IPS DF 4.7 (cell line): Measurements from ENCODE around the gene TNFAIP8L2.

Experiments
- DNase-seq: peaks from one replicate; pipeline ENCODE4 v3.0.0-alpha.2; 2013; ENCODE audit warnings: low spot score; ENCODE audit errors: extremely low read depth

The TNFAIP8L2 gene

DNA sequence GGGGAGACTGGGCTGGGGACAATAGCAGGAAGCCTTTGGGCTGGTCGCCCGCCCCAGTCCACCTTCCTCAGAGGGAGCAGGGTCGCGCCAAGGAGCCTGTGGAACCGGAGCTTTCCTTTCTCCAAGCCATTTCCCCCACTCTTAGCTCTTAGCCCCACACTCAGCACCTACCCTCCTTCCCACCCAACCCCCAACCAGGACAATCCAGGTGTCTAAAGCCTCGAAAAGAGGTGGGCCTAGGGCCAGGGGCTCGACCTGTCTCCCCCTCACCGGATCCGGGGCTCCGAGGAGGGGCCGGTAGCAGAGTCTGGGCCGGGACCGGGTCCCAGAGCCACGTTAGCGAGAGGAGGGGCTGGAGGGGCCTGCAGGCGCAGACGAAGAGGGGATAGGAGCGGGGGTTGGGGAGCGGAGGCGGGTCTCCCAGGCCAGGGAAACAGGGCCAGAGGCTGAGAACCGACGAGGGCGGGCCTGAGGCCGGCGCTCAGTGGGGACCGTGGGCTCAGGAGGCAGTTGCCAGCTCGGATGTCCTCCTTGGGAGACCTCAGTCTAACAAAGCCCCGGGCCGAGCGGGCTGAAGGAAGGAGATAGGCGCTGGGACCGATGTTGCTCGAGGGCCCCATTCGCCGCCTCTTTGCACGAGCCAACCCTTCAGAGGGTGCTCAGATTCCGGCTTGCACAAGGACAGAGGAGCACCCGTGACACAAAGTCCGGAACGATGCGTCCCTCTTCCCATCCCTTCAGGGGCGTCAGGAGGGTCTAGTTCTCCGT is 11.0 kb upstream of the TNFAIP8L2 start:
- no peak for DNase-seq

DNA sequence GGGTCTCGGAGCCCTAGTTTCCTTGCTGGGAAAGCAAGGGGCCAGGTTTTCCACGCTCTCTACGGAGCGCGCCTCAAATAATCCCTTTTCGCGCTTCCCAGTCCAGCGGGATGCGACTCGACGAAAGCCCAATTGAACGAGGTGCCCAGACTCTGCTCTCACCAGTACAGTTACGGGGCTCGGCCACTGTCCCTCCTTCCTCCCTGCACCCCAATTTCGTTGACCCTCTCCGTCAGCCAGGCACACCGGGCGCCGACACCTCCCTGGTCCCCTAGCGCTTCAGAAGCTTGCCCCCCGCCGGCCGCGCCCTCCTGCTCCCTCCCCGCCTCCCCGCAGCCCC is 10.4 kb upstream of the TNFAIP8L2 start:
- DNase-seq = no peak

DNA sequence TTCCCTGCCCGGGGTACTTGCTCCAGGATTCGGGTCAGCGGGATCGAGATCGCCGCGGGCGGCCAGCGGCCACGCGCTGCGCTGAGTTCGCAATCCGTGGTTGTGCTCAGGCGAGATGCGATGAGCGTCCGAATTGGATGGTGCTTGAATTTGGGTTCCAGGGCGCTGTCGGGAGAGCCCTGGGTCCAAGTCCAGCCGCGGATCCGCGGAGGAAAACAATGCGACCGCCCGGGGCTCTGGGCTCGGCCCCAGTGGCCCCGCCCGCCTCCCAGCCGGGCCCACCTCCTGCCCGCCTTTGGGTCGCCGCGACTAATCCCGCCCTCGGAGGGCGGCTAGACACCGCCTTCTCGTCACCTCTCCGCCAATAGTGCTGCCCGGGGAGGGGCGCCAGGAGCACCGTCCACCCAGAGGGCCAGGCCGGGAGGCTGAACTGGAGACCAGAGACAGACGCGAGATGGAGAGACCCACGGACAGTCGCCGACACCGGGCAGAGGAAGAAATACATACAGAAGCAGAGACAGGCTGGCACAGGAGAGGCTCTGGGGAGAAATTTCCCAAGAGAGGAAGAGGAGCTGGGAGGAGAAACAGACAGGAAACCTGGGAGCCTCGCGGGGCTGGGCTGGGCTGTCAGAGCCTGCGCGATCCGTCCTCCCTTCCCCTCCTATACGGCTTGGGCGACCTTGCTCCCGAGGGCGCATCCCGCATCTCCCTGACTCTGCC is 9.9 kb upstream of the TNFAIP8L2 start, which contains the start of gene SEMA6C:
SEMA6C (minus strand) TSS at position 220 of the 720 bp plus-strand sequence. CDS start 4,010 bp downstream, outside the sequence.
- DNase-seq = no peak

DNA sequence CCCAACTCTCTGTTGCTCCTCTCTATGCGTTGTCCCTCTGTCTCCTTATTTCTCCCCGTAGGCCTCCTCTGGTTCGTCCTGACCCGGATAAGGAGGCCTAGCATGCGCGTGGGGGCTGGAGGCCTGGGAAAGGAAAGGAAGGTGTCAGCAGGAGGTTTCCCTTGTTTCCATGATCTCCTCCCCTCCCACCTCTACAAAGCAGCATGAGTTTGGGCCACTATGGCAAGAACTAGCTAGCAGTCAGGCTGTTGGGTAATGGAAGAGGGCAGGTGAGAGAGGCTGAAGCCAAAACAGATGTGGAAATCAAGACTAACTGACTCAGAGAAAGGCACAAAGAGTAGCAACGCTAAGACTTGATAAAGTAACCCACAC is 9.3 kb upstream of the TNFAIP8L2 start:
- DNase-seq = no peak

DNA sequence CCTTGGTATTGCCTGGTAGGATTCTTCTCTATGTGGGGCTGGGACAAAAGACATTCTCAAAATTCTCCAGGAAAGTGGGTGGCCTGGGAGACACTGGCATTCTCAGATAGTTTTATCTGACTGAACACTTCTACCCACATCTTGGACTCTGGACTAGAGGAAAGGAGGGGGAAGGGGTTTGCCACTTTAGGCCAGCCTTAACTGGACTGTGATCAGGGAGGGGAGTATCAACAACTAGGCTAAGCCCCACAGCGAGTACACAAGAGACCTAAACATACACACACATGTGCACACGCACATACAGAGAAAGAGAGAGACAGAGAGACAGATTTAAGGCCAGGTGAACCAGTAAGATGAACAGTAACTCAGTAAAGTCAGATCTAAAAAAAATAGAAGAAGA is 8.8 kb upstream of the TNFAIP8L2 start:
- DNase-seq = no peak

DNA sequence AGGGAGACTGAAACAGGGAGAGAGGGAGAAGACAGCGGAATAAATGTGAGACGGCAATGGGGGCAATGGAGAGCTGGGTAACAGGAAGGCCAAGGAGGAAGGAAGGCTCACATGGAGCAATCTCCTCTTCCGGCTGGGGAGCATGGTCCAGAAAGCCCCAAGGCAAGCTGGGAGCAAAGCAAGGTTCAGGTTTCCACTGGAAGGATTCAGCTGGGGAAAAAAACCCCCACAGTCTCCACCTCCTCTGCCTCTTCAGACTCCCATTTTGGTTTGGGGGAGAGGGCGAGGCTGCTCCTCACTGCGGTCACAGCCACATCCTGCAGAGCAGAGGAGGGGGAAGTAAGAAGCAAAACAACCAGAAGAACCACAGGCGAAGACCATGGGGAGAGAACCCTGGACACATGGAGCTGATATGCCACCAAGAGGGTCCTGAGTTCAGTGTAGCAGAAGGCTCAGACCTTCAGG is 650 bp downstream of the TNFAIP8L2 start:
- no peak for DNase-seq

DNA sequence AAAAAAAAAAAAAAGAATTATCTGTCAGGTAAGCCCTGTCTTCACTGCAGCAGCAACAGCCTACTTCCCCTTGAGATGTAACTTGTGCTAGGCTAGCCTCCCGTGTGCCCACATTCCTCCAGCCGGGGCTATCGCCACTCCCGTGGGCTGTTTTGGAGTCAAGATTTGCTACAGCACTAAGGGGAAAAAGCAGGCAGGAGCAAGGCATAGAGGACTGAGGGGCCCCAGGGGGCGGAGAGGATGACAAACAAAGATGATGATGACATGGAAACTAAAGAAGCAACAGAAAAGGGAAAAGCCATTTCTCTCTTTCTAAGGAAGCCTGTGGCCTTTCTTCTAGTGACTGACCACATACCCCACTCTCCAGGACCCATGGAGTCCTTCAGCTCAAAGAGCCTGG is 1.9 kb downstream of the TNFAIP8L2 start:
- DNase-seq = no peak

DNA sequence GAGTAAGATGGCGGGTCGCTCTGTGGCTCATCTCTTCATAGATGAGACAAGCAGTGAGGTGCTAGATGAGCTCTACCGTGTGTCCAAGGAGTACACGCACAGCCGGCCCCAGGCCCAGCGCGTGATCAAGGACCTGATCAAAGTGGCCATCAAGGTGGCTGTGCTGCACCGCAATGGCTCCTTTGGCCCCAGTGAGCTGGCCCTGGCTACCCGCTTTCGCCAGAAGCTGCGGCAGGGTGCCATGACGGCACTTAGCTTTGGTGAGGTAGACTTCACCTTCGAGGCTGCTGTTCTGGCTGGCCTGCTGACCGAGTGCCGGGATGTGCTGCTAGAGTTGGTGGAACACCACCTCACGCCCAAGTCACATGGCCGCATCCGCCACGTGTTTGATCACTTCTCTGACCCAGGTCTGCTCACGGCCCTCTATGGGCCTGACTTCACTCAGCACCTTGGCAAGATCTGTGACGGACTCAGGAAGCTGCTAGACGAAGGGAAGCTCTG is 2.4 kb downstream of the TNFAIP8L2 start:
- no peak for DNase-seq

DNA sequence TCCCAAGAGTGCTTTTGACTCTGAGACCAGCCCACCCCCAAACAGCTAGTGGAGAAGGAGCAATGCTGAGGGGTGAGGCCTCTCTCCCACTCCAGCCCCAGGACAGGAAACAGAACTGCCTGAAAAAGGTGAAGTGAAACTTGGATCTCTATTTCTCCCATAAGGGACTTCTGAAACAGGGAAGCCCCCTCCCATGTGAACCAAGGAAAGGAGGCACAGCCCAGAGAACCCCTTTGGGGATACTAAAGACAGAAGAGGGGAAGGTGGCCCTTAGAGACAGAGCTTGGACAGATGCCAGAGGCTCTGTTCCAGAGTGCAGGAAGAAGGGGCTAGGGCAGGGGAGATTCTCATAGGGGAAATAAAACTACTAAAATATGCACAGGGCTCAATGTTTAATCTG is 2.9 kb downstream of the TNFAIP8L2 start:
- no peak for DNase-seq

DNA sequence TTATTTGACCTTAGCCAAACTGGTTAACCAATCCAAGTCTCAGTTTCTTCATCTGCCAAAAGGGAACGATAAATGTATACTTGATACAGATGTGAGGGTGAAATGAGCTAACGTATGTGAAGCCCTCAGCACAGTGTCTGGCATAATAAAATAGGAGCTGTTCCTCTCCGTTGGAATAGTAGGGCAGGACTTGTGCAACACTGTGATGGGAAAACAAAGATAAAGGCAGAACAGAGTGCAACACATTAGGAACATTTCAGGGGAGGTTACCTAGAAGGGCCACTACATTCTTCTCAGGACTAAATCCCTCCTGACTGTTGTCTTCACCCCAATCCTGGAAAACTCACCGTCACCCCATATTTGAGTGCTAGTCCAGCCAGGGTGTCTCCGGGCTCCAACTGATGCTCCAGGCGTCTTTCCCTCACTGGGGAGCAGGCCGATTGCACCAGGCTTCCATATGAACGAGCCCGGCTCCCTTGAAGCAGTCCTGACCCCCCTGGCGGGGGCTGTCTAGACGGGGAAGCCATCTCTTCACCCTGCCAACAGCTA is 8.4 kb downstream of the TNFAIP8L2 start:
- no peak for DNase-seq

DNA sequence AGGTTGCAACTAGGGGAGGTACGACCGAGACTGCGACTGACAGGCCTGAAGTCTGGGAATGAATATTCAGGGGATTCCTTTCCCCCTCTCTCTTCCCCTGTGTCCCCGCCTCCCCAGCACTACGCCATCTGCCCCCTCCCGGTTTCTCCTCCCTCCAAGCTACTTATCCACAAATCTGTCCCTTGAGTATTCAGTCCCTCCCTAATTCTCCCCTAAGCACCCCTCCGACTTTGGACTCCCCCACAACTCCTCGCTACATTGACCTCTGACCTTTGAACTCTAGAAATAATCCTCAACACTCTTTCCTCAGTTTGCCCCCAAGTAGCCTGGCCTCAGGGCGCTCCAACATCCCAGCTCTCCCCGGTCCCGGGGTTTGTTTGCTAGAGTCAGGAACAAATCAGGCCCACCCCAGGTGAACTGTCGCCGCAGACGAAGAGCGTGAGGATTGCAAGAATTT is 8.9 kb downstream of the TNFAIP8L2 start:
- DNase-seq = no peak

DNA sequence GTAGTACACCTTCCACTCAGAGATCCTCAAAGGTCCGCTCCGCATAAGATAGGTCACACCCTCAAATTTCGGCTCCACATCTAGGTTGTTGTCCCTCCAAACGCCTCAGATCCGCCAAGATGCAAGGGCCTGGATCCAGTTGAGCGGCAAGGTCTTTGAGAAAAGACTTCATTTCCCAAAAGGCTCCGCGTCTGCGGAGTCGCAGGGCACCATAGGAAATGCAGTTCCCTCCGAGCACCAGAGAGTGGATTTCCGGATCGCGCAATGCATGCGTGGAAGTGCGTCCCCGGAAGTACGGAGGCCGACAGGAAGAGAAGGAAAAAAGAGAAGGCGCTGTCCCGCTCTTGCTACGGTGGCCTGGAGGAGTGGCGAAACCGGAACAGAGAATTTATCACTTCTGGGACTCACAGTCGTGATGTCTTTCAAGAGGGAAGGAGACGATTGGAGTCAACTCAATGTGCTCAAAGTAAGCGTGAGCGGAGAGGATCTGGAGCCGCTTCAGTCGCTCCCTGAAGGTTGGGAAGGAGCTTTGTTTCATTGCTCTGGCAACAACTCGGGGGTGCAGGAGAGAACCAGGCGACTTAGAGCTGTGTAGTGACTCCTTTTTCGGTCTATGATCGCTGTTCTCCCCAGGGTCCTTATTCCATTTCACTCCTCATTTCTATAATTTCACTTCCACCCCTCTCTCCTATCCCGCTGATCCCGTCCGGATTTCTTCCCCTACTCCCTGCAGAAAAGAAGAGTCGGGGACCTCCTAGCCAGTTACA is 9.5 kb downstream of the TNFAIP8L2 start, which contains the start of the genes LYSMD1 and SCNM1:
LYSMD1 (minus strand) TSS at position 165 of the 767 bp plus-strand sequence. CDS start 644 bp downstream, outside the sequence.
SCNM1 (plus strand) TSS at position 407 of the 767 bp plus-strand sequence; CDS start at position 416, 9 bp downstream.
- DNase-seq = peak; percentile 95

DNA sequence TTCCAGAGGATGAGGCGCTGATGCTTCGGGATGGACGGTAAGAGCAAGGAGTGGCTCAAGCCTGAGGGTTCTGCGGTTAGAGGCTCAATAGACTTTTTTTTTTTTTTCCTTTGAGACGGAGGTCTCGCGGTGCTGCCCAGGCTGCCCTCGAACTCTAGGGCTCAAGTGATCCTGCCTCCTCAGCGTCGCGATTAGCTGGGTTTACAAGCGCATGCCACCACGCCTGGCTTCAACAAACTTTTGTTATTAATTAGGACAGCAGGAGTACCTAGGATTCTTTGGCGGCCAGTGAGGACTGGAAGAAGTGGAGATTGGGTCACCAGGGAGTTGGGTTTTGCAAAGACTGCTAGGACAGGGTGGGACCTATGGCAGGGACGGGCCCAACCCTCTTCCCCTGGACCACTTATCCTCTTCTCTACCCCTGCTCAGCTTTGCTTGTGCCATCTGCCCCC is 10.1 kb downstream of the TNFAIP8L2 start:
- DNase-seq = no peak

DNA sequence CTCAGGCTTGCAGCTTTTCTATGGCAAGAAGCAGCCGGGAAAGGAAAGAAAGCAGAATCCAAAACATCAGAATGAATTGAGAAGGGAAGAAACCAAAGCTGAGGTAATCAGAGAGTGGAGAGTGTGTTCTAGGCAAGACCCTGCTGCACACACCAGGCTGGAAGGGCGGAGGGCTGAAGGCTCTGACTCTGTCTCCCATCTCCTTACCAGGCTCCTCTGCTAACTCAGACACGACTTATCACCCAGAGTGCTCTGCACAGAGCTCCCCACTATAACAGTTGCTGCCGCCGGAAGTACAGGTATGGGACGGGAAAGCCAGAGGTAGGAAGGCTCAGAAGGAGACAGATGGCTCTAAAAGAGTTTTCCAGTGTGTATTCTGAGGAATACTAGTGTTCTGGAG is 10.7 kb downstream of the TNFAIP8L2 start:
- no peak for DNase-seq

DNA sequence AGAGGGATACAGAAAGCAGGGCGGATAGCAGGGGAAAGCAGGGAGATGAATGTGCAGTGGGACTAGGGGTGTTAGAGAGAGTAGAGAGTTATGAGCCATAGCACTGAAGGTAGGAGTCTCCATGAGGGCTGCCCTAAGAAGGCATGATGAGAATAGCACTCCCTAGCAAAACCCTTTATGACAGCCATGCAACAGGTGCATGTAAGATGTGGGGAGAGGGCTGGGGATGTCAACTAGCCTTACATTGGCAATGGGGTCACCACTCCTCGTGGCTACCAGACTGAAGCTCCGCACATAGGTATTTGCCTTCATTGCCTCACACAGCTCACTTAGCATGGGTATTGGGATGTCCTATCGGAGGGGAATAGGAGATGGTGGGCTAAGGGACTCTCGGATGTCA is 14.7 kb downstream of the TNFAIP8L2 start:
- DNase-seq = no peak

DNA sequence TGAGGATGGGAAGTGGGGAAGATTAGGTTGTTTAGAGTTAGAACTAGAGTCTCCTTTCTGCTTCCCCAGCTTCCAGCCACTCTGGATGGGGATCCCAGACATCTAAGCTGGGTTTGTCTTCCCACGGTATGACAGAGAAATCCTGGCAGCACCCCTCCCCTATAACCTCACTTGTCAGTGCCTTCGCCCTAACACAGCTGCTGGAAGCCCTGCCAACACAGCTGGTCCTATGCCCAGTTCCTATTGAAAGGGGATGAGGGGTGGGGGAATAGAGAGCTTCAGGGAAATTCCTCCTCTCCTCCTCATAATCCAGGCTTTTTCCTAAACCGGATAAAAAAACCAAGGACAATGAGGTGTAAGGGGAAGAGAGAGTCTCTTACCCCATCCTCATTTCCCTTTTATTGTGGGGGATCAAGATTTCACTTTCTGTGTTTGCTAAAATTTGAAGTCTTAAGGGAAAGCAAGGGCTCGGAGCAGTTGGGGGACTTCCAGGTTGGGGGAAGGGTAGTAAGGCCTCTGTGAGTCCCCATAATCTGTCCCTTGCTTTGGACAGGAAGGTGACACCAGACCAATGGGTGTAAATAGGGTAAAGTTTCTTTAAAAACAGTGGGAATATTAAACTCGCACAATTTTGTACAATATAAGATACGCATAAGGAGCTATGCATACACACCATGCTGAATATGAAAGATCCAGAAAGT is 18.7 kb downstream of the TNFAIP8L2 start:
- no peak for DNase-seq

DNA sequence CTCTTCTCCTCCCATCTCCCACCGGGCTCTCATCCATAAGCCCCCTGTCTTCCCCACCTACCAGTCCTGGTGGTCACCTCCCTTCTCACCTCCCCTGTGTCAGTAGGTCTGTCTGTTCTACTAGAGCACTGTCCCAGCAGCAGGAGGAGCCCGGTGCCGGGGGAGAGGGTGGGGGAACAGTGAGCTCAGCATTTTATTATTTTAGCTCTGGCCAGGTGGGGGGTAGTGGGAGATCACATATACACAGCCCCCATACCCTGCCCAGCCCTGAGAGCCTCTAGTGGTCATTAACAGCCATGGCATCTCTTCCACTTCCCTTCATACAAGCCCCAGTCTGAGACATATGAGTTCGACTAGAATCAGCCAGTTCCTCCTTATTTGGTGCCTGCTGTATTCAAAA is 19.4 kb downstream of the TNFAIP8L2 start, which contains the start of gene TMOD4:
TMOD4 (minus strand) TSS at position 119 of the 400 bp plus-strand sequence. CDS start 1,106 bp downstream, outside the sequence.
- DNase-seq = no peak

DNA sequence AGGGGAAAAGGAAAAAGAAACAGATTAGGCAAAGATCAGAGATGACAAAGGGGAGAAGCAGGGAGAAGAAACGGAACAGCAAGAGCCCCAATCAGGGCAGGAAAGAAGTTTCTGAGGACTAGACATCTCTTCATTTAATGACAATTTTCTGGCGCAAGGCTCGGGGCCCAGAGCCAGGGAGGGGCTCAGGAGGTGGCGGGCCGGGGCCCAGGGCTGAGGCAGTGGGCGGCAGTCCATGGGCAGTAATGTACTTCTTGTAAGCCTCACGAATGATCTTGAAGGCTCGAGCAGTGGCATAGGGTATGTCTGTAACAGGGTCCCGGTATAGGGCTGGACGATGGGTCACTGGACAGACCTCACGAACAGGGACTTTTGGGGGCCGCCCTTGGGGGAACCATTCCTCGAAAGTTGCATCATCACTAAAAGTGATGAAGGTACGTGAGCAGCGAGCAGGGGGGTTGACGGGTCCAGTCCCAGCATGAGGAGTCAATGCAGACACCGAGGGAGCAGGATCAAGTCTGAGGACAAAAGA is 20.1 kb downstream of the TNFAIP8L2 start:
- no peak for DNase-seq

DNA sequence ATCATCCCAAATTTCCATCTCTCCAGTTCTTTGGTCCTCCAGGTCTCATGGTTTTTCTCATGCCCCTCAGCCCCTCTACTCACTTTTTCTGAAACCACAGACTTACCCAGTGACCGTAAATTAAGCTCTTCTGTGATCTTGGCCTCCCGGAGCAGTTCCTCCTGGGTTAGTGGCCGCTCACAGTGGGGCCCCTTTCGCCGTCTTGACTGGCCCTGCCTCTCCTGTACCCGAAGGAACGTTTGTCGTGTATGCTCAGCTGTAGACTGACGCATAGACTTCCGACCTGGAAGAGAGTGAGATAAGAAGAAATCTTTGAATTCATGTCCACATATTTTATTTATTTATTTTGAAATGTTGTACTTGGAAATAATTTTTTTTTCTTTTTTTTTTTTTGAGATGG is 27.8 kb downstream of the TNFAIP8L2 start:
- no peak for DNase-seq

DNA sequence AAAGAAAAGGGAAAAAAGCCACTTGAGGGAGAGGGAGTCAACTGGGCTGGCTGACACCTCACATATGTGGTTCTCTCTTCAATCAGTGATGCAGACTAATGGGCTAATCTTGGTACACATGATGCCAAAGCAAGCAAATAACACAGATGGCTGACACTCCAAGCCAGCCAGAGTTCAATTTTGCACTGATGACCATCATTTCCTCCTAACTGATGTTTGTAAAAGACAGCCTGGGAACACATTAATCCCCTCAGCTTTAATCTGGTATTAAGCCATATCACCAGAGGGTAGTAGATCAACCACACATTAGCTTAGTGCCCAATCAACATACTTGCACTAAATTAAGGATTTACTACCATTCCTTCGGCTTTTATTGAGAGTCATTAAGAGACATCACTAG is 30.8 kb downstream of the TNFAIP8L2 start:
- DNase-seq = no peak
